H1 (cell line): ENCODE results near the gene ANXA2R. TPM values are rescaled to one million over a fixed set of nuclear protein-coding genes. Genes with fewer than 3 reads are reported as not detected.

Experiments used
- CTCF ChIA-PET: fragments of 300-600 bp; sonication (Branson Sonifier 250); formaldehyde crosslinking; loops from one replicate; lab custom pipeline; 2021; ENCODE audit not compliant: partially characterized antibody; lab: Charles Lee
- POLR2A ChIA-PET: fragments of 300-600 bp; sonication (Branson Sonifier 250); formaldehyde crosslinking; loops from one replicate; lab custom pipeline; 2021; ENCODE audit warnings: inconsistent platforms; ENCODE audit not compliant: partially characterized antibody; lab: Charles Lee
- DNase-seq, 2 experiments: peaks; one replicate each; pipeline versions ENCODE4 v3.0.0 to v3.0.0-alpha.2; 2010 to 2022; ENCODE audit warnings: low spot score in 2 of 2, low read depth in 1 of 2, mixed read lengths in 1 of 2
- FAIRE-seq: peaks from 2 replicates; lab custom pipeline; 2011; peaks lifted over from hg19 to GRCh38; lab: Jason Lieb, UNC
- H2AFZ ChIP-seq: 2 replicates; pipeline ENCODE4 v1.8.1; 2012; ENCODE audit warnings: low read length, inconsistent platforms
- H2AK5ac ChIP-seq: 2 replicates; pipeline ENCODE4 v1.6.1; 2013; ENCODE audit warnings: low read depth, low read length
- H2BK120ac ChIP-seq: replicated peaks from 2 replicates; pipeline ENCODE3; 2013; ENCODE audit warnings: low read depth, low read length, inconsistent platforms
- H2BK12ac ChIP-seq: 2 replicates; pipeline ENCODE4 v1.6.1; 2013; ENCODE audit warnings: low read depth, low read length
- H2BK15ac ChIP-seq: 2 replicates; pipeline ENCODE4 v1.6.1; 2013; ENCODE audit warnings: low read length
- H2BK20ac ChIP-seq: 2 replicates; pipeline ENCODE4 v1.6.1; 2013; ENCODE audit warnings: low read length
- H2BK5ac ChIP-seq: 2 replicates; pipeline ENCODE4 v1.6.1; 2013; ENCODE audit warnings: low read depth, low read length
- H3K14ac ChIP-seq: 2 replicates; pipeline ENCODE4 v1.6.1; 2013; ENCODE audit warnings: inconsistent platforms; ENCODE audit not compliant: insufficient read length
- H3K18ac ChIP-seq: 2 replicates; pipeline ENCODE4 v1.6.1; 2013; ENCODE audit warnings: low read length; ENCODE audit errors: extremely low read depth
- H3K23ac ChIP-seq: 2 replicates; pipeline ENCODE4 v1.6.1; 2013; ENCODE audit warnings: inconsistent platforms; ENCODE audit not compliant: insufficient read length
- H3K23me2 ChIP-seq: 2 replicates; pipeline ENCODE4 v1.6.1; 2013; ENCODE audit warnings: low read depth, low read length
- H3K27ac ChIP-seq: 2 replicates; pipeline ENCODE4 v1.6.1; 2011; ENCODE audit warnings: low read depth, low read length, inconsistent platforms
- H3K27me3 ChIP-seq, 4 experiments: replicated peaks in 1 of 4; 1 replicate in 1 of 4; 2 replicates in 3 of 4; pipeline versions ENCODE4 v1.6.1 to v1.8.1; 2011 to 2013; ENCODE audit warnings: low read length in 3 of 4, mild to moderate bottlenecking in 3 of 4, inconsistent platforms in 2 of 4, mixed read lengths in 2 of 4, moderate library complexity in 1 of 4; ENCODE audit not compliant: control insufficient read depth in 3 of 4, insufficient read depth in 3 of 4; ENCODE audit errors: extremely low read depth in 1 of 4
- H3K36me3 ChIP-seq, 4 experiments: 2 replicates each; pipeline versions ENCODE4 v1.6.1 to v1.8.1; 2011 to 2013; ENCODE audit warnings: mild to moderate bottlenecking in 4 of 4, low read length in 3 of 4, moderate library complexity in 2 of 4, control low read depth in 1 of 4, inconsistent platforms in 1 of 4; ENCODE audit not compliant: insufficient read depth in 4 of 4, control insufficient read depth in 2 of 4
- H3K4ac ChIP-seq: replicated peaks from 2 replicates; pipeline ENCODE3; 2013; ENCODE audit warnings: low read length, low read depth, mixed read lengths, inconsistent platforms; ENCODE audit not compliant: insufficient read length
- H3K4me1 ChIP-seq, 4 experiments: replicated peaks in 1 of 4; 1 replicate in 1 of 4; 2 replicates in 3 of 4; pipeline versions ENCODE4 v1.6.1 to v1.8.1; 2011 to 2013; ENCODE audit warnings: low read length in 3 of 4, inconsistent platforms in 2 of 4, mixed read lengths in 1 of 4; ENCODE audit not compliant: insufficient read depth in 4 of 4, control insufficient read depth in 3 of 4
- H3K4me2 ChIP-seq, 2 experiments: 2 replicates each; pipeline versions ENCODE4 v1.6.1 to v1.8.1; 2011 to 2013; ENCODE audit warnings: low read depth in 2 of 2, low read length in 2 of 2, control low read depth in 1 of 2, inconsistent platforms in 1 of 2, mild to moderate bottlenecking in 1 of 2; ENCODE audit not compliant: insufficient read depth in 1 of 2
- H3K4me3 ChIP-seq, 4 experiments: fragments of 200-600, 300-600 bp in 1 of 4; sonication (generic), shearing (Covaris generic), sonication (Bioruptor Twin) in 1 of 4; 2 replicates each; pipeline versions ENCODE4 v1.5.1 to v1.8.1; 2011 to 2016; ENCODE audit warnings: low read length in 4 of 4, low read depth in 3 of 4, control low read depth in 2 of 4, inconsistent platforms in 2 of 4, mild to moderate bottlenecking in 2 of 4, mixed read lengths in 1 of 4, moderate library complexity in 1 of 4; ENCODE audit not compliant: insufficient read depth in 2 of 4; ENCODE audit errors: extremely low read depth in 1 of 4
- H3K56ac ChIP-seq: replicated peaks from 2 replicates; pipeline ENCODE3; 2013; ENCODE audit warnings: low read depth, mild to moderate bottlenecking, mixed read lengths, low read length, inconsistent platforms; ENCODE audit not compliant: insufficient read length
- H3K79me1 ChIP-seq: 2 replicates; pipeline ENCODE4 v1.6.1; 2013; ENCODE audit warnings: low read depth, low read length, control low read depth
- H3K79me2 ChIP-seq, 2 experiments: 2 replicates each; pipeline versions ENCODE4 v1.6.1 to v1.8.1; 2012 to 2013; ENCODE audit warnings: low read length in 2 of 2, mild to moderate bottlenecking in 2 of 2, inconsistent platforms in 1 of 2; ENCODE audit not compliant: insufficient read depth in 2 of 2, control insufficient read depth in 1 of 2
- H3K9ac ChIP-seq, 4 experiments: replicated peaks in 1 of 4; 1 replicate in 1 of 4; 2 replicates in 3 of 4; pipeline versions ENCODE4 v1.6.1 to v1.8.1; 2011 to 2013; ENCODE audit warnings: low read depth in 3 of 4, low read length in 3 of 4, control low read depth in 2 of 4, mild to moderate bottlenecking in 2 of 4, moderate library complexity in 2 of 4, inconsistent platforms in 1 of 4; ENCODE audit errors: extremely low read depth in 1 of 4
- H3K9me3 ChIP-seq, 2 experiments: 2 replicates each; pipeline versions ENCODE4 v1.6.1 to v1.8.1; 2012 to 2013; ENCODE audit warnings: mild to moderate bottlenecking in 2 of 2, moderate library complexity in 2 of 2, control low read depth in 1 of 2, inconsistent platforms in 1 of 2, low read depth in 1 of 2, low read length in 1 of 2, mixed read lengths in 1 of 2; ENCODE audit not compliant: insufficient read depth in 2 of 2
- H4K20me1 ChIP-seq, 2 experiments: replicated peaks in 1 of 2; 2 replicates each; pipeline versions ENCODE3 to v1.8.1; 2011 to 2013; ENCODE audit warnings: inconsistent platforms in 2 of 2, low read length in 2 of 2, mild to moderate bottlenecking in 1 of 2; ENCODE audit not compliant: insufficient read depth in 2 of 2, control insufficient read depth in 1 of 2
- H4K5ac ChIP-seq: 2 replicates; pipeline ENCODE4 v1.6.1; 2013; ENCODE audit warnings: low read length, low read depth, mixed read lengths, inconsistent platforms; ENCODE audit not compliant: insufficient read length
- H4K8ac ChIP-seq: 2 replicates; pipeline ENCODE4 v1.8.0; 2013; ENCODE audit warnings: mild to moderate bottlenecking, moderate library complexity, low read length, inconsistent platforms; ENCODE audit not compliant: insufficient read depth; ENCODE audit errors: extremely low read depth
- H4K91ac ChIP-seq: replicated peaks from 2 replicates; pipeline ENCODE3; 2013; ENCODE audit warnings: low read length, mixed read lengths, inconsistent platforms; ENCODE audit not compliant: insufficient read length
- RNF2 ChIP-seq: fragments of 200-900, 300-1000 bp; sonication (generic); IDR thresholded peaks from 2 replicates; pipeline ENCODE4 v1.7.1; 2016; ENCODE audit warnings: borderline replicate concordance, low read depth, mild to moderate bottlenecking, antibody characterized with exemption, low read length; ENCODE audit not compliant: poor library complexity, severe bottlenecking; ENCODE audit errors: missing control alignments
- WGBS, 2 experiments: shearing (Covaris generic) in 1 of 2; methylation state at CpG; one replicate each; pipeline versions ENCODE4 v1.1.6 to v1.1.7; 2013 to 2015; ENCODE audit warnings: low lambda C conversion rate in 2 of 2, mixed read lengths in 2 of 2, inconsistent platforms in 1 of 2, low coverage in 1 of 2, missing lambda C conversion rate in 1 of 2; ENCODE audit not compliant: insufficient replicate concordance in 2 of 2, insufficient coverage in 1 of 2, insufficient read length in 1 of 2; ENCODE audit errors: extremely low coverage in 1 of 2, missing lambda C conversion rate in 1 of 2; 5-methylcytosine and 5-hydroxymethylcytosine counted together
- polyA plus RNA-seq, 7 experiments: library from polyadenylated mRNA; depleted of rRNA in 3 of 7; stranded (reverse) in 5 of 7; unstranded in 2 of 7; fragments of >200 nt in 5 of 7; fragments of 200-250 nt in 2 of 7; gene quantifications; 1 replicate in 5 of 7; 2 replicates in 1 of 7; 4 replicates in 1 of 7; pipeline versions ENCODE4 v1.2.1 to v1.2.3, GENCODE V29; 2011 to 2013; ENCODE audit warnings: missing spikeins in 2 of 7, mixed read lengths in 2 of 7
- total RNA-seq: library from RNA; stranded (reverse); fragmentation: NEBNext Ultra II Directional; extraction: Animal tissue kit (Norgen Biotek cat#: 25700); gene quantifications from 2 replicates; pipeline ENCODE4 v1.2.1, GENCODE V29; 2021

Gene ANXA2R
- total and polyA plus RNA-seq, 2 of the 8 experiments (the other 6 are each of a cell fraction or from before 2014, with no cell fraction given): 0.08 to 0.17 TPM

GRCh38 chr5:43043400-43043756 lies 3.3 kb upstream of the ANXA2R start:
- H3K18ac ChIP-seq: no peak overlapping the region
- H3K9me3 ChIP-seq: no peaks in the 10 kb centered on the region
- no peak overlapping the region for H3K9ac ChIP-seq
- ChIA-PET CTCF (interaction anchor here (1.4 to 2.8 kb wide), 4 partner anchors 23 to 45 kb away, joined by 3 to 23 read pairs (median 13); no protein-coding TSS in a partner anchor), POLR2A (interaction anchor here (0.8 to 3.2 kb wide), 2 partner anchors 24 to 44 kb away, joined by 3 to 17 read pairs; no protein-coding TSS in a partner anchor)
- H3K27me3 ChIP-seq: peaks cover 49 to 82% (median 68%) of the 10 kb centered on the region in 4 experiments
- H4K91ac ChIP-seq: no peak overlapping the region
- TF ChIP-seq RNF2: no peak
- no peaks in the 10 kb centered on the region for H3K79me1 ChIP-seq
- no peak overlapping the region for H2BK12ac ChIP-seq
- no peak overlapping the region for H3K14ac ChIP-seq
- no peak overlapping the region for H4K8ac ChIP-seq
- no peak overlapping the region for H4K5ac ChIP-seq
- FAIRE-seq: no peak
- H3K79me2 ChIP-seq: no peaks in the 10 kb centered on the region
- H3K4me2 ChIP-seq: peak overlapping the region; percentile 72 to 84
- H2BK5ac ChIP-seq: no peak overlapping the region
- H3K4ac ChIP-seq: no peak overlapping the region
- peak overlapping the region in 3 of 4 experiments; percentile 21 to 57 (median 25); a peak in 4 of 8 replicates for H3K4me3 ChIP-seq
- no peak overlapping the region for H2BK15ac ChIP-seq
- peaks cover 21 to 36% of the 10 kb centered on the region in 2 experiments for H4K20me1 ChIP-seq
- no peak for DNase-seq
- H3K23ac ChIP-seq: no peak overlapping the region
- no peak overlapping the region for H3K27ac ChIP-seq
- no peak overlapping the region for H2BK120ac ChIP-seq
- no peaks in the 10 kb centered on the region for H3K36me3 ChIP-seq
- WGBS, 2 experiments: 27% methylated on average over 7 of the region's 7 CpGs; no CpG with 5 or more reads in 1 of the 2 experiments
- H2AK5ac ChIP-seq: no peak overlapping the region; the same call in 1 of the 2 replicates
- H3K23me2 ChIP-seq: no peaks in the 10 kb centered on the region; the same call in 1 of the 2 replicates
- H2AFZ ChIP-seq: no peak overlapping the region
- no peak overlapping the region for H2BK20ac ChIP-seq
- H3K4me1 ChIP-seq: peaks cover 7 to 29% (median 13%) of the 10 kb centered on the region in 4 experiments
- H3K56ac ChIP-seq: no peak overlapping the region
